ENCODE data around the gene GMDS.
"Not testable (repeated sequence)": the region's sequence is repeated elsewhere in the genome, so short reads cannot be mapped to it uniquely, and the experiment has no call there.

GRCh38 chr6:1691828-1692227 lies 553.6 kb downstream of the GMDS start:
- not testable (repeated sequence) for TF ChIP-seq CTCF (IDR thresholded peaks at IDR 0.05); EZH2 (IDR thresholded peaks at IDR 0.05; ENCODE audit: borderline replicate concordance, insufficient read depth, low read depth, low read length, poor library complexity, severe bottlenecking)
